Endothelial cell (in vitro differentiated cells): Measurements from ENCODE around the gene EPS8. TPM values are rescaled to one million over a fixed set of nuclear protein-coding genes. Genes with fewer than 3 reads are reported as not detected.

Experiments
- DNase-seq: peaks from one replicate; pipeline ENCODE4 v3.0.0; 2021; ENCODE audit warnings: low spot score
- H3K27ac Mint-ChIP-seq: one replicate; pipeline ENCODE4 v1.8.0; 2021; ENCODE audit warnings: mixed read lengths, inconsistent platforms; ENCODE audit not compliant: unreplicated experiment
- H3K27me3 Mint-ChIP-seq: one replicate; pipeline ENCODE4 v1.8.0; 2021; ENCODE audit warnings: mild to moderate bottlenecking, moderate library complexity, mixed read lengths, inconsistent platforms; ENCODE audit not compliant: unreplicated experiment
- H3K36me3 Mint-ChIP-seq: one replicate; pipeline ENCODE4 v1.8.0; 2021; ENCODE audit warnings: mild to moderate bottlenecking, low read depth, mixed read lengths, inconsistent platforms; ENCODE audit not compliant: unreplicated experiment
- H3K4me1 Mint-ChIP-seq: one replicate; pipeline ENCODE4 v1.8.0; 2021; ENCODE audit warnings: mild to moderate bottlenecking, mixed read lengths, inconsistent platforms; ENCODE audit not compliant: unreplicated experiment
- H3K4me3 Mint-ChIP-seq: one replicate; pipeline ENCODE4 v1.8.0; 2021; ENCODE audit warnings: mild to moderate bottlenecking, mixed read lengths, inconsistent platforms; ENCODE audit not compliant: unreplicated experiment
- H3K9me3 Mint-ChIP-seq: one replicate; pipeline ENCODE4 v1.8.0; 2021; ENCODE audit warnings: mixed read lengths, inconsistent platforms; ENCODE audit not compliant: unreplicated experiment
- total RNA-seq: library from RNA; stranded (reverse); fragmentation: NEBNext Ultra II Directional; extraction: Animal tissue kit (Norgen Biotek cat#: 25700); gene quantifications from one replicate; pipeline ENCODE4 v1.2.1, GENCODE V29; 2021; ENCODE audit not compliant: unreplicated experiment
- TF ChIP-seq, protein P1 (sequence below): fragments of 200-600 bp; sonication (generic); IDR thresholded peaks from one replicate; pipeline ENCODE4 v1.5.0; 2021; ENCODE audit warnings: antibody characterized with exemption; ENCODE audit not compliant: unreplicated experiment

Gene EPS8
- total RNA-seq, 1 donor from 2014 or later: 2.7 TPM

DNA sequence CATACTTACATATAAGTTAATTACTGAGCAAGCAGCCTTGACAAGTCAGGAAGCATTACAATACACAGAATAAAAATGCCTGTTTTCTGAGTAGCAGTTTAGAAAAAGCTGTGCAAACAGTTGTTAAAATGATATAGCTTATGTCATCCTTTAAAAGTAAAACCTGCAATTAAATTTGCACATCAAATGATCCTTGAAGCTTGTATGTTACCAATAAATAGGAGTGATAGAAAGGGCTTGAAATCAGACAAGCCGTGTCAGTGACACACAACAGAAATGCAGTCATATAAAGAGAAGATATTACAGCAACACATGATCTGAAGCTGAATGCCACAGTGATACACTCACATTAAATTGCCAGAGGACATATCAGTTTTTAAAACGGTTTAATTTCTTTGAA, 70.0 kb downstream of the EPS8 start:
- Mint-ChIP-seq H3K27me3 (no peaks in the 10 kb centered on the region), H3K36me3 (no peaks in the 10 kb centered on the region), H3K4me1 (peaks cover 17% of the 10 kb centered on the region), H3K9me3 (no peaks in the 10 kb centered on the region), H3K27ac (no peak overlapping the region), H3K4me3 (no peak overlapping the region)
- TF ChIP-seq, protein P1, sequence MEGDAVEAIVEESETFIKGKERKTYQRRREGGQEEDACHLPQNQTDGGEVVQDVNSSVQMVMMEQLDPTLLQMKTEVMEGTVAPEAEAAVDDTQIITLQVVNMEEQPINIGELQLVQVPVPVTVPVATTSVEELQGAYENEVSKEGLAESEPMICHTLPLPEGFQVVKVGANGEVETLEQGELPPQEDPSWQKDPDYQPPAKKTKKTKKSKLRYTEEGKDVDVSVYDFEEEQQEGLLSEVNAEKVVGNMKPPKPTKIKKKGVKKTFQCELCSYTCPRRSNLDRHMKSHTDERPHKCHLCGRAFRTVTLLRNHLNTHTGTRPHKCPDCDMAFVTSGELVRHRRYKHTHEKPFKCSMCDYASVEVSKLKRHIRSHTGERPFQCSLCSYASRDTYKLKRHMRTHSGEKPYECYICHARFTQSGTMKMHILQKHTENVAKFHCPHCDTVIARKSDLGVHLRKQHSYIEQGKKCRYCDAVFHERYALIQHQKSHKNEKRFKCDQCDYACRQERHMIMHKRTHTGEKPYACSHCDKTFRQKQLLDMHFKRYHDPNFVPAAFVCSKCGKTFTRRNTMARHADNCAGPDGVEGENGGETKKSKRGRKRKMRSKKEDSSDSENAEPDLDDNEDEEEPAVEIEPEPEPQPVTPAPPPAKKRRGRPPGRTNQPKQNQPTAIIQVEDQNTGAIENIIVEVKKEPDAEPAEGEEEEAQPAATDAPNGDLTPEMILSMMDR: no peak
- no peak for DNase-seq

DNA sequence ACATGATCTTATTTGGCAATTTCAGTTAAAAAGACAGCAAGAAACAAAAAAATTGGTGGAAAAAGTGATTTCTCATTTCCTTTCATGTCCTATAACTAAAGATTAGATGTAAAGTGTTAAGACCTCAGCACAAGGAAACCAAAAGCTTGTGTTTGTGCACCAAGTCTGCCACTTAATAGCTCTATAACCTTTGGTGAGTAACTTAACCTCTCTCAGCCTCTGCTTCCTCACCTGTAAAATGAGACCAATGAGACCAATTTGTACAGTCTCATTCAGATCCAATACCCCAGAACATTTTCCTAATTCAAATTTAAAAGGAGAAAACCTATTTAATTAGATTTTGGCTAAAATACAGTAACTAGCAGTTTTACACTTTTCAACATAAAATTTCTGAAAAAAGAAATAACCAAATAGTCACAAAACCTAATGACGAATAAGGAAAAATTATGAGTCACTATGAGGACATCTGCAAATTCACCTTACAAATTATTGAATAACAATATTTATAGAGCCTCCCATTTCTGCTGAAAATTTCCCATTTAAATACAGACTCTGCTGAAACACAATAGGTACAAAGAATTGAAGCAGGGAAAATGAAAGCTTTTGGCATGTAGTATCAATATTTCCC, 71.1 kb downstream of the EPS8 start:
- no peak for DNase-seq
- Mint-ChIP-seq H3K36me3 (no peaks in the 10 kb centered on the region), H3K4me3 (no peak overlapping the region), H3K4me1 (peaks cover 17% of the 10 kb centered on the region), H3K27me3 (no peaks in the 10 kb centered on the region), H3K27ac (no peak overlapping the region), H3K9me3 (no peaks in the 10 kb centered on the region)
- TF ChIP-seq, protein P1: no peak

DNA sequence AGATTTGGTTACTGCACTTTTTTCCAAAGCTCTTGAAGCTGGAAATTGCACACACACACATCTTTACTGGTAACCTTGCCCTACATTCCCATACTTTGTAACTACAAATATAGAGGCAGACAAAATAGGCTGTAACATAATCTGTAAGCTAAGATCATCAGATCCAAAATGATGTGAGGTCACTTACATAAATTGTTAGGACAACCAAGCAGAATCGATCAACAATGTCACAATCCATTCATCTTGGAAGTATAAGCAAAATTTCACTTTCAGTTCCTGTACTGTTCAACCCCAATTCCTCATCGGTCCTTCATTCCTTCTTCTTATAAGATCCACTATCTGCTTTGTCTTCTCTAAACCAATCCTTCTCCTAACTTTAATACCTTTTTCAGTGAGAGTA, 72.6 kb downstream of the EPS8 start:
- no peaks in the 10 kb centered on the region for H3K27me3 Mint-ChIP-seq
- H3K4me1 Mint-ChIP-seq: peaks cover 17% of the 10 kb centered on the region
- no peak for DNase-seq
- TF ChIP-seq, protein P1: no peak
- H3K36me3 Mint-ChIP-seq: no peaks in the 10 kb centered on the region
- H3K4me3 Mint-ChIP-seq: no peak overlapping the region
- no peaks in the 10 kb centered on the region for H3K9me3 Mint-ChIP-seq
- H3K27ac Mint-ChIP-seq: no peak overlapping the region

DNA sequence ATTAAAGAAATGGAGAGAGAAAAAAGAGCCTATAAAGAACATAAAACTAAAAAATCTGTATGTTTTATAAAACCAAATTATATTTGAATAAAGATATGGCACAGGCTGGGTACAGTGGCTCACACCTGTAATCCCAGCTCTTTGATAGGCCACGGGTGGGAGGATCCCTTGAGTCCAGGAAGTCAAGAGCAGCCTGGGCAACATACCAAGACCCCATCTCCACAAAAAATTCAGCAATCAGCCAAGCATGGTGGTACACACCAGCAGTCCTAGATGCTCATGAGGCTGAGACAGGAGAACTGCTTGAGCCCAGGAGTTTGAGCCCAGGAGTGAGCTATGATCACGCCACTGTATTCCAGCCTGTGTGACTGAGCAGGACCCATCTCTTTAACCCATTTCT, 74.9 kb downstream of the EPS8 start:
- Mint-ChIP-seq H3K27ac (no peak overlapping the region), H3K36me3 (no peaks in the 10 kb centered on the region), H3K4me3 (no peak overlapping the region), H3K4me1 (peaks cover 14% of the 10 kb centered on the region), H3K27me3 (no peaks in the 10 kb centered on the region), H3K9me3 (no peaks in the 10 kb centered on the region)
- TF ChIP-seq, protein P1: no peak
- DNase-seq: no peak

DNA sequence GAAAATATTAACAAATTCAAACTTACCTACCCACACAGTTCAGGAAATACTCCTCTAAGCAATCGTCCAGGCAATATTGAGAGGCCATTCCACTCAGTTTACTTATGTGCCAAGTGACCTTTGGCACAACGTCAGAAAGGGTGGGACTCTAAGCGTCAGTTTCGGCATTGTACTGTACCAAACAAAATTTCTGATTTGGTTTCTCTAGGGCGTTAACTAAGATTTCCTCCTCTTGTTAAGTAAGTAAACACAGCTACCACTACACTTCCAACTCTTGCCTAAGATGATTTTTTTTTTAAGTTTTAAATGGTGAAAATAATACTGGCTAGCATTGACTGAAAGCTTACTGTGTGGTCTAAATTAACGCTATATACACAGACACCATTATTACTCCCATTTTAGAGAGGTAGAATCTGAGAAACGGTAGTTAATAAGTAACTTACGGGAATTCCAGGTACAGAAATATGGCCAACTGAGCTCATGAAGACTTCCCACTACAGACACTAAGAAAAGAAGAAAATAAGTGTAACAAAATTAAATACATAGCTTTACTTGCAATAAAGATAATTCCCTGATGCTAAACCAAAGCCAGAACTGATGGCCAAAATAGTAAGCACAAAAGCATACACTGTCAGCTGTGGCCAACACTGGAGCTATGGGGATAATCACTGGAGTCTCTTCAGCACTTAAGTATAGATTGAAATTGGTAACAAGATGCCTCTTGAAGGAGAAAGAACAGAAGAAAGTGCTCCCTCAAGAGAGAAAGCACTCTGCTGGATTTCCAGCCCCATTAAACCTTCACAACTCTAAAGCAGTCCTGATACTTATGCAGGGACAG, 76.1 kb downstream of the EPS8 start:
- TF ChIP-seq, protein P1: no peak
- H3K9me3 Mint-ChIP-seq: no peaks in the 10 kb centered on the region
- H3K27ac Mint-ChIP-seq: no peak overlapping the region
- H3K27me3 Mint-ChIP-seq: no peaks in the 10 kb centered on the region
- DNase-seq: no peak
- no peaks in the 10 kb centered on the region for H3K36me3 Mint-ChIP-seq
- peaks cover 5% of the 10 kb centered on the region for H3K4me1 Mint-ChIP-seq
- H3K4me3 Mint-ChIP-seq: no peak overlapping the region
